GM12878 (cell line): ENCODE measurements around the gene CELSR1. TPM values are rescaled to one million over a fixed set of nuclear protein-coding genes. Genes with fewer than 3 reads are reported as not detected.

Source experiments
- ATAC-seq: fragments of 200-7000 bp; cut with Tn5 transposase; 3 replicates; pipeline ENCODE4 v1.9.1; 2020; ENCODE audit warnings: mild to moderate bottlenecking, moderate library complexity
- BruUV-seq: library from RNA; stranded (reverse); fragments of 400-500 nt; replicated peaks from 2 replicates; lab custom pipeline; 2021; lab: Mats Ljungman, UMichigan
- CTCF ChIA-PET: fragments of 300-600 bp; sonication (Branson Sonifier 250); formaldehyde crosslinking; extraction: SDS; loops from one replicate; lab custom pipeline; 2021; ENCODE audit warnings: inconsistent platforms; lab: Yijun Ruan, JAX
- POLR2A ChIA-PET: fragments of 350-600 bp; formaldehyde crosslinking; extraction: SDS; loops from one replicate; lab custom pipeline; 2021; ENCODE audit warnings: inconsistent platforms; lab: Charles Lee
- RAD21 ChIA-PET: fragments of 300-600 bp; sonication (Branson Sonifier 250); formaldehyde crosslinking; loops from one replicate; lab custom pipeline; 2023; ENCODE audit warnings: antibody characterized with exemption; ENCODE audit not compliant: unreplicated experiment; lab: Charles Lee
- SMC1A ChIA-PET: fragments of 300-600 bp; sonication (Branson Sonifier 250); formaldehyde crosslinking; loops from one replicate; lab custom pipeline; 2023; ENCODE audit not compliant: unreplicated experiment, uncharacterized antibody; lab: Charles Lee
- DNase-seq: peaks from one replicate; pipeline ENCODE4 v3.0.0-alpha.2; 2011; ENCODE audit warnings: low read depth, low spot score
- FAIRE-seq: peaks from 3 replicates; lab custom pipeline; 2011; peaks lifted over from hg19 to GRCh38; lab: Jason Lieb, UNC
- H2AFZ ChIP-seq: 2 replicates; pipeline ENCODE4 v1.6.0; 2011; ENCODE audit warnings: low read depth, low read length, control low read depth; ENCODE audit not compliant: control insufficient read depth
- H3K27ac ChIP-seq: 2 replicates; pipeline ENCODE4 v1.5.1; 2011; ENCODE audit warnings: control low read depth; ENCODE audit not compliant: control insufficient read depth, insufficient read depth
- H3K27me3 ChIP-seq, 2 experiments: replicated peaks in 1 of 2; 2 replicates each; pipeline versions ENCODE4 v1.6.0 to v1.6.1; 2011; ENCODE audit warnings: low read length in 1 of 2; ENCODE audit not compliant: control insufficient read depth in 2 of 2, insufficient read depth in 2 of 2
- H3K36me3 ChIP-seq, 2 experiments: 2 replicates each; pipeline ENCODE4 v1.5.1; 2011; ENCODE audit warnings: low read length in 1 of 2; ENCODE audit not compliant: control insufficient read depth in 2 of 2, insufficient read depth in 2 of 2
- H3K4me1 ChIP-seq: 2 replicates; pipeline ENCODE4 v1.6.1; 2011; ENCODE audit warnings: mild to moderate bottlenecking, low read length, moderate library complexity, mixed read lengths; ENCODE audit not compliant: control insufficient read depth, insufficient read depth
- H3K4me2 ChIP-seq: 2 replicates; pipeline ENCODE4 v1.6.0; 2011; ENCODE audit warnings: control low read depth; ENCODE audit not compliant: control insufficient read depth, insufficient read depth
- H3K4me3 ChIP-seq: fragments of 200-600 bp; sonication (generic); 2 replicates; pipeline ENCODE4 v1.5.1; 2016
- H3K79me2 ChIP-seq: 2 replicates; pipeline ENCODE4 v1.6.0; 2011; ENCODE audit warnings: low read length; ENCODE audit not compliant: control insufficient read depth, insufficient read depth
- H3K9ac ChIP-seq: 2 replicates; pipeline ENCODE4 v1.8.0; 2011; ENCODE audit warnings: low read length, control low read depth, mixed read lengths; ENCODE audit not compliant: control insufficient read depth, insufficient read depth
- H3K9me3 ChIP-seq: replicated peaks from 3 replicates; pipeline ENCODE4 v1.5.1; 2011; ENCODE audit warnings: mild to moderate bottlenecking, low read length; ENCODE audit not compliant: control insufficient read depth, insufficient read depth
- H4K20me1 ChIP-seq: 2 replicates; pipeline ENCODE4 v1.6.0; 2011; ENCODE audit not compliant: control insufficient read depth, insufficient read depth
- ASH2L ChIP-seq: fragments of 300-600, 200-600 bp; sonication (generic); IDR thresholded peaks from 2 replicates; pipeline ENCODE4 v1.6.1; 2017; ENCODE audit warnings: low read depth, mild to moderate bottlenecking, borderline replicate concordance
- CBX3 ChIP-seq: fragments of 200-600 bp; sonication (generic); IDR thresholded peaks from 2 replicates; pipeline ENCODE4 v1.6.1; 2016; ENCODE audit warnings: low read depth, borderline replicate concordance
- CREM ChIP-seq: IDR thresholded peaks from 2 replicates; pipeline ENCODE4 v1.6.1; 2014; ENCODE audit warnings: antibody characterized with exemption, low read depth
- EGR1 ChIP-seq, 2 experiments: IDR thresholded peaks; 1 replicate in 1 of 2; 2 replicates in 1 of 2; pipeline ENCODE4 v1.6.1; 2011 to 2012; ENCODE audit warnings: low read depth in 2 of 2, low read length in 2 of 2, borderline replicate concordance in 1 of 2, mild to moderate bottlenecking in 1 of 2, moderate library complexity in 1 of 2
- FOXM1 ChIP-seq: IDR thresholded peaks from 2 replicates; pipeline ENCODE4 v1.6.1; 2012; ENCODE audit warnings: low read depth, mild to moderate bottlenecking, inconsistent platforms, low read length, moderate library complexity
- IKZF2 ChIP-seq, 2 experiments: fragments of 450-650 bp; IDR thresholded peaks; 2 replicates each; pipeline ENCODE4 v1.6.1; 2017; ENCODE audit warnings: mild to moderate bottlenecking in 2 of 2, moderate library complexity in 2 of 2
- MEF2A ChIP-seq: IDR thresholded peaks from 2 replicates; pipeline ENCODE4 v1.6.1; 2011; ENCODE audit warnings: low read depth, mild to moderate bottlenecking, low read length, moderate library complexity; ENCODE audit not compliant: insufficient read depth
- NFYA ChIP-seq: IDR thresholded peaks from 2 replicates; pipeline ENCODE4 v1.6.1; 2011; ENCODE audit warnings: low read depth, mild to moderate bottlenecking, low read length, improper control_type of control experiment, borderline replicate concordance
- NRF1 ChIP-seq: conservative IDR thresholded peaks from 2 replicates; pipeline ENCODE4 v1.6.1; 2011; ENCODE audit warnings: mild to moderate bottlenecking, low read depth, low read length, improper control_type of control experiment
- POLR2A ChIP-seq: IDR thresholded peaks from 2 replicates; pipeline ENCODE4 v1.6.1; 2011; ENCODE audit warnings: low read depth, mild to moderate bottlenecking, low read length
- POU2F2 ChIP-seq: IDR thresholded peaks from 3 replicates; pipeline ENCODE4 v1.6.1; 2011; ENCODE audit warnings: low read depth, mild to moderate bottlenecking, low read length, borderline replicate concordance
- RCOR1 ChIP-seq: conservative IDR thresholded peaks from 2 replicates; pipeline ENCODE4 v1.6.1; 2012; ENCODE audit warnings: low read depth, low read length, improper control_type of control experiment
- RFX5 ChIP-seq: IDR thresholded peaks from 2 replicates; pipeline ENCODE4 v1.6.1; 2011; ENCODE audit warnings: low read depth, low read length, improper control_type of control experiment
- SIN3A ChIP-seq: IDR thresholded peaks from 2 replicates; pipeline ENCODE4 v1.6.1; 2012; ENCODE audit warnings: low read depth, low read length, improper control_type of control experiment
- YY1 ChIP-seq: IDR thresholded peaks from 2 replicates; pipeline ENCODE4 v1.6.1; 2011; ENCODE audit warnings: low read depth, mild to moderate bottlenecking, low read length
- ZNF274 ChIP-seq: IDR thresholded peaks from one replicate; pipeline ENCODE4 v1.8.0; 2011; ENCODE audit not compliant: insufficient read length, insufficient read depth
- ZZZ3 ChIP-seq: IDR thresholded peaks from 2 replicates; pipeline ENCODE4 v1.6.1; 2011; ENCODE audit warnings: low read depth; ENCODE audit not compliant: control insufficient read depth, insufficient read length
- WGBS: methylation state at CpG from one replicate; pipeline ENCODE4 v1.1.6; 2016; ENCODE audit warnings: low lambda C conversion rate; ENCODE audit not compliant: insufficient replicate concordance, insufficient coverage; ENCODE audit errors: missing lambda C conversion rate; 5-methylcytosine and 5-hydroxymethylcytosine counted together
- in situ Hi-C: fragments of 300-500 bp; cut with MboI; formaldehyde crosslinking; loops from 9 replicates; pipeline ENCODE4 v1.14.3; 2018; ENCODE audit warnings: mixed read lengths
- intact Hi-C: fragments of 100-400 bp; cut with micrococcal nuclease; formaldehyde crosslinking; loops from one replicate; pipeline ENCODE4 v1.14.2; 2022; ENCODE audit not compliant: unreplicated experiment
- polyA plus RNA-seq, 11 experiments: library from polyadenylated mRNA; depleted of rRNA in 4 of 11; unstranded in 6 of 11; stranded (reverse) in 5 of 11; fragments of >200 nt; fragmentation: Nextera tagmentation in 4 of 11; fragmentation: Illumina TruSeq in 1 of 11; extraction: Ambion mirVana in 4 of 11; extraction: Trizol in 1 of 11; gene quantifications; 1 replicate in 1 of 11; 2 replicates in 10 of 11; pipeline versions ENCODE4 v1.2.1 to v1.2.3, GENCODE V29; 2011 to 2016; ENCODE audit warnings: inconsistent platforms in 2 of 11, missing spikeins in 2 of 11, low read depth in 1 of 11
- total RNA-seq, 4 experiments: library from RNA; depleted of rRNA in 3 of 4; stranded (reverse); fragments of >200 nt in 3 of 4; fragmentation: Illumina TruSeq in 1 of 4; extraction: Trizol in 1 of 4; gene quantifications; 2 replicates each; pipeline versions ENCODE4 v1.2.1 to v1.2.3, GENCODE V29; 2013 to 2021
- TF ChIP-seq, protein P1 (sequence below): fragments of 450-650 bp; formaldehyde crosslinking; IDR thresholded peaks from 2 replicates; pipeline ENCODE4 v1.4.0; 2020; ENCODE audit warnings: mild to moderate bottlenecking, moderate library complexity

The CELSR1 gene
- total and polyA plus RNA-seq, 10 of the 15 experiments (the other 5 are each of a cell fraction or from before 2014, with no cell fraction given): 0.05 to 1.7 (median 0.35) TPM; not detected in 2

DNA sequence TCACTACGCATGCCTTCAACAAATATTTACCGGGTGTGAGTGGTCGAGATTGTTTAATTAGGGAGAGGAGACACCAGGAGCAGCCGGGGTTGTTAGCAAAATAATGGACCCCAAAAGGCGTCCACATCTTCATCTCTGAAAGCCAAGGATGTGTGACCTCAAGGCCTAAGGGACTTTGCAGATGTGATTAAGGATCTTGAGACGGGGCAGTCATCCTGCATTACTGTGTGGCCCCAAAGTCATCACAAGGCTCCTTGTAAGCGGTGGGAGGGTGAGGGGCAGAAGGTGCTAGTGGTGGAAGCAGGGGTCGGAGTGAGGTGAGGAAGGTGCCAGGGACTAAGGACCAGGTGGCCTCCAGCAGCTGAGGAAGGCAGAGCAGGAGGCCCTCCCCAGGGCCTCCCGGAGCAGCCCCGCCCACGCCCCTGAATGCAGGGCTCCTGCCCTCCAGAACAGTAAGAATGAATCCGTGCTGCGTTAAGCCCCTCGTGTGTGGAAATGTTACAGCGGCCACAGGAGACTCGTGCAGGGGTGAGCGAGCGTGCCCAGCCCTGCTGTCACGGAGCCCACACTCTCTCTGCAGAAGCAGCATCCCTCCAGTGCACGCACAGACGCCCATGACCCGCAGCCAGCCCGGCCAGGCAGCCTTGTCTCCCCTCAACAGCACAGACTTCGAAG, 83.5 kb downstream of the CELSR1 start:
- Histone ChIP-seq H3K4me1 (no peaks in the 10 kb centered on the region), H2AFZ (no peak overlapping the region), H3K27me3 (no peaks in the 10 kb centered on the region; a peak in 2 of 4 replicates), H4K20me1 (no peaks in the 10 kb centered on the region), H3K4me2 (no peak overlapping the region), H3K27ac (no peak overlapping the region), H3K36me3 (no peaks in the 10 kb centered on the region), H3K9me3 (no peaks in the 10 kb centered on the region), H3K9ac (no peak overlapping the region), H3K79me2 (no peaks in the 10 kb centered on the region), H3K4me3 (no peak overlapping the region)
- no TSS peak for BruUV-seq
- no peak for FAIRE-seq
- ChIA-PET RAD21 (no interaction called here), CTCF (no interaction called here), SMC1A (no interaction called here), POLR2A (no interaction called here)
- 42% methylated on average over 24 of the region's 24 CpGs for WGBS
- in situ Hi-C loops: no loop called here
- TF ChIP-seq, protein P1, sequence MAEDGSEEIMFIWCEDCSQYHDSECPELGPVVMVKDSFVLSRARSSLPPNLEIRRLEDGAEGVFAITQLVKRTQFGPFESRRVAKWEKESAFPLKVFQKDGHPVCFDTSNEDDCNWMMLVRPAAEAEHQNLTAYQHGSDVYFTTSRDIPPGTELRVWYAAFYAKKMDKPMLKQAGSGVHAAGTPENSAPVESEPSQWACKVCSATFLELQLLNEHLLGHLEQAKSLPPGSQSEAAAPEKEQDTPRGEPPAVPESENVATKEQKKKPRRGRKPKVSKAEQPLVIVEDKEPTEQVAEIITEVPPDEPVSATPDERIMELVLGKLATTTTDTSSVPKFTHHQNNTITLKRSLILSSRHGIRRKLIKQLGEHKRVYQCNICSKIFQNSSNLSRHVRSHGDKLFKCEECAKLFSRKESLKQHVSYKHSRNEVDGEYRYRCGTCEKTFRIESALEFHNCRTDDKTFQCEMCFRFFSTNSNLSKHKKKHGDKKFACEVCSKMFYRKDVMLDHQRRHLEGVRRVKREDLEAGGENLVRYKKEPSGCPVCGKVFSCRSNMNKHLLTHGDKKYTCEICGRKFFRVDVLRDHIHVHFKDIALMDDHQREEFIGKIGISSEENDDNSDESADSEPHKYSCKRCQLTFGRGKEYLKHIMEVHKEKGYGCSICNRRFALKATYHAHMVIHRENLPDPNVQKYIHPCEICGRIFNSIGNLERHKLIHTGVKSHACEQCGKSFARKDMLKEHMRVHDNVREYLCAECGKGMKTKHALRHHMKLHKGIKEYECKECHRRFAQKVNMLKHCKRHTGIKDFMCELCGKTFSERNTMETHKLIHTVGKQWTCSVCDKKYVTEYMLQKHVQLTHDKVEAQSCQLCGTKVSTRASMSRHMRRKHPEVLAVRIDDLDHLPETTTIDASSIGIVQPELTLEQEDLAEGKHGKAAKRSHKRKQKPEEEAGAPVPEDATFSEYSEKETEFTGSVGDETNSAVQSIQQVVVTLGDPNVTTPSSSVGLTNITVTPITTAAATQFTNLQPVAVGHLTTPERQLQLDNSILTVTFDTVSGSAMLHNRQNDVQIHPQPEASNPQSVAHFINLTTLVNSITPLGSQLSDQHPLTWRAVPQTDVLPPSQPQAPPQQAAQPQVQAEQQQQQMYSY (CRISPR knock-in tag): no peak
- TF ChIP-seq POU2F2 (no peak), SIN3A (no peak), NFYA (no peak), MEF2A (no peak), FOXM1 (no peak), ASH2L (no peak), YY1 (no peak), ZZZ3 (no peak), CBX3 (no peak), POLR2A (no peak), NRF1 (no peak), IKZF2 (IDR thresholded peaks at IDR 0.05) (no peak), RFX5 (no peak), CREM (no peak), ZNF274 (no peak), RCOR1 (no peak), EGR1 (IDR thresholded peaks at IDR 0.05; ENCODE audit: borderline replicate concordance in 1 of 2, low read depth in 2 of 2, low read length in 2 of 2) (no peak)
- intact Hi-C loops: no loop called here
- ATAC-seq: no peak
- DNase-seq: no peak
